Loucy (cell line): Measurements from ENCODE around the gene SLC38A10.

ENCODE experiments used
- H2AFZ ChIP-seq: fragments of 200-600 bp; sonication (generic); 2 replicates; pipeline ENCODE4 v1.6.0; 2016; ENCODE audit warnings: antibody characterized with exemption, mild to moderate bottlenecking, low read length, moderate library complexity
- H3F3A ChIP-seq: fragments of 200-600 bp; 2 replicates; pipeline ENCODE4 v1.6.0; 2016; ENCODE audit warnings: antibody characterized with exemption, low read depth, mild to moderate bottlenecking
- H3K27me3 ChIP-seq: fragments of 200-600 bp; sonication (generic); 2 replicates; pipeline ENCODE4 v1.6.1; 2014; ENCODE audit warnings: low read length, mild to moderate bottlenecking; ENCODE audit not compliant: insufficient read depth, poor library complexity, severe bottlenecking
- H3K36me3 ChIP-seq: fragments of 200-600 bp; sonication (generic); 2 replicates; pipeline ENCODE4 v1.6.1; 2016; ENCODE audit warnings: low read length; ENCODE audit not compliant: insufficient read depth
- H3K4me1 ChIP-seq: fragments of 200-600 bp; sonication (generic); 2 replicates; pipeline ENCODE4 v1.5.1; 2014; ENCODE audit warnings: low read length, mild to moderate bottlenecking; ENCODE audit not compliant: insufficient read depth, poor library complexity, severe bottlenecking
- H3K4me2 ChIP-seq: fragments of 200-600 bp; sonication (generic); 2 replicates; pipeline ENCODE4 v1.6.0; 2014; ENCODE audit warnings: antibody characterized with exemption, low read length, low read depth, mild to moderate bottlenecking; ENCODE audit not compliant: poor library complexity, severe bottlenecking
- H3K4me3 ChIP-seq: fragments of 200-600 bp; sonication (generic); 2 replicates; pipeline ENCODE4 v1.5.1; 2014; ENCODE audit warnings: low read length, mild to moderate bottlenecking, mixed read lengths; ENCODE audit not compliant: poor library complexity, severe bottlenecking
- H3K79me2 ChIP-seq: fragments of 200-600 bp; sonication (generic); 2 replicates; pipeline ENCODE4 v1.6.1; 2014; ENCODE audit warnings: low read length; ENCODE audit not compliant: insufficient read depth
- H3K9ac ChIP-seq: fragments of 200-600 bp; sonication (generic); 2 replicates; pipeline ENCODE4 v1.6.0; 2014; ENCODE audit warnings: mild to moderate bottlenecking, low read depth, low read length, moderate library complexity; ENCODE audit not compliant: poor library complexity, severe bottlenecking
- H3K9me2 ChIP-seq: fragments of 200-600 bp; sonication (generic); replicated peaks from 2 replicates; pipeline ENCODE4 v1.6.1; 2016; ENCODE audit warnings: low read depth, low read length, mixed read lengths
- H3K9me3 ChIP-seq: fragments of 200-600 bp; sonication (generic); 2 replicates; pipeline ENCODE4 v1.6.1; 2014; ENCODE audit warnings: mild to moderate bottlenecking, antibody characterized with exemption, low read length, low read depth; ENCODE audit not compliant: insufficient read depth
- H4K20me1 ChIP-seq: fragments of 200-600 bp; sonication (generic); 2 replicates; pipeline ENCODE4 v1.6.0; 2014; ENCODE audit warnings: antibody characterized with exemption, low read length, mild to moderate bottlenecking; ENCODE audit not compliant: insufficient read depth, poor library complexity, severe bottlenecking
- EZH2phosphoT487 ChIP-seq: fragments of 200-600 bp; IDR thresholded peaks from 2 replicates; pipeline ENCODE4 v1.6.1; 2018; ENCODE audit warnings: antibody characterized with exemption, mild to moderate bottlenecking, moderate library complexity, borderline replicate concordance
- TF ChIP-seq, protein P1 (sequence below): fragments of 200-600 bp; sonication (generic); conservative IDR thresholded peaks from 2 replicates; pipeline ENCODE4 v1.5.1; 2014; ENCODE audit warnings: mild to moderate bottlenecking, antibody characterized with exemption, low read length

SLC38A10 gene

GRCh38 chr17:81235822-81236740, 59.0 kb downstream of the SLC38A10 start:
- H4K20me1 ChIP-seq: peaks cover 11% of the 10 kb centered on the region
- H3F3A ChIP-seq: no peaks in the 10 kb centered on the region
- peaks cover 8% of the 10 kb centered on the region; the same call in 1 of the 2 replicates for H3K36me3 ChIP-seq
- H3K4me3 ChIP-seq: peak overlapping the region; percentile 9
- H3K79me2 ChIP-seq: peaks cover 51% of the 10 kb centered on the region
- peak overlapping the region; percentile 92 for H3K4me2 ChIP-seq
- no peak overlapping the region for H3K9ac ChIP-seq
- TF ChIP-seq EZH2phosphoT487: no peak
- TF ChIP-seq, protein P1, sequence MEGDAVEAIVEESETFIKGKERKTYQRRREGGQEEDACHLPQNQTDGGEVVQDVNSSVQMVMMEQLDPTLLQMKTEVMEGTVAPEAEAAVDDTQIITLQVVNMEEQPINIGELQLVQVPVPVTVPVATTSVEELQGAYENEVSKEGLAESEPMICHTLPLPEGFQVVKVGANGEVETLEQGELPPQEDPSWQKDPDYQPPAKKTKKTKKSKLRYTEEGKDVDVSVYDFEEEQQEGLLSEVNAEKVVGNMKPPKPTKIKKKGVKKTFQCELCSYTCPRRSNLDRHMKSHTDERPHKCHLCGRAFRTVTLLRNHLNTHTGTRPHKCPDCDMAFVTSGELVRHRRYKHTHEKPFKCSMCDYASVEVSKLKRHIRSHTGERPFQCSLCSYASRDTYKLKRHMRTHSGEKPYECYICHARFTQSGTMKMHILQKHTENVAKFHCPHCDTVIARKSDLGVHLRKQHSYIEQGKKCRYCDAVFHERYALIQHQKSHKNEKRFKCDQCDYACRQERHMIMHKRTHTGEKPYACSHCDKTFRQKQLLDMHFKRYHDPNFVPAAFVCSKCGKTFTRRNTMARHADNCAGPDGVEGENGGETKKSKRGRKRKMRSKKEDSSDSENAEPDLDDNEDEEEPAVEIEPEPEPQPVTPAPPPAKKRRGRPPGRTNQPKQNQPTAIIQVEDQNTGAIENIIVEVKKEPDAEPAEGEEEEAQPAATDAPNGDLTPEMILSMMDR: no peak
- no peaks in the 10 kb centered on the region for H3K27me3 ChIP-seq
- no peak overlapping the region for H2AFZ ChIP-seq
- no peaks in the 10 kb centered on the region for H3K9me2 ChIP-seq
- H3K4me1 ChIP-seq: peaks cover 31% of the 10 kb centered on the region
- H3K9me3 ChIP-seq: no peaks in the 10 kb centered on the region

GRCh38 chr17:81234940-81235821, 59.9 kb downstream of the SLC38A10 start:
- Histone ChIP-seq H3F3A (no peaks in the 10 kb centered on the region), H3K4me2 (no peak overlapping the region), H3K27me3 (no peaks in the 10 kb centered on the region), H3K9ac (no peak overlapping the region), H3K4me1 (peaks cover 22% of the 10 kb centered on the region), H3K79me2 (peaks cover 42% of the 10 kb centered on the region), H3K36me3 (peaks cover 12% of the 10 kb centered on the region; the same call in 1 of the 2 replicates), H2AFZ (no peak overlapping the region), H3K9me3 (no peaks in the 10 kb centered on the region), H4K20me1 (peaks cover 6% of the 10 kb centered on the region), H3K9me2 (no peaks in the 10 kb centered on the region), H3K4me3 (no peak overlapping the region)
- TF ChIP-seq, protein P1: no peak
- TF ChIP-seq EZH2phosphoT487: no peak

DNA sequence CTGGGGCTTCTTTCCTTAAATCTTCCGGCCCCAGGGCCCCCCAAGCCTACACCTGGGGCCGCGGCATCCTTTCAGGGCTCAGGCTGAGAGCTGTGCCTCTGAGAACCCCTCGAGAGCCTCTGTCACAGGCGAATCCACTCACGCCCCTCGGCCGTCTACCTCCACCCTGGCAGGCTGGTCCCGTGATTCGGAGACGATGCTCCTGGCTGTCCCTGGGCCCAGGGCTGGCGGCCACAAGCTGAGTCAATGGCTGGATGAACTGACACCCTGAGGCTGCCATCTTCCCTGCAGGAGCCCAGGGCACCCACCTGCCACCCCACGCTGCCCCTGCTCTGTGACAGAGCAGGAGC, 60.6 kb downstream of the SLC38A10 start:
- Histone ChIP-seq H3K9me3 (no peaks in the 10 kb centered on the region), H2AFZ (no peak overlapping the region), H3K27me3 (no peaks in the 10 kb centered on the region), H3K4me3 (no peak overlapping the region), H4K20me1 (peaks cover 6% of the 10 kb centered on the region), H3K79me2 (peaks cover 35% of the 10 kb centered on the region), H3K4me2 (no peak overlapping the region), H3K9ac (no peak overlapping the region), H3K36me3 (peaks cover 17% of the 10 kb centered on the region; the same call in 1 of the 2 replicates), H3K4me1 (peaks cover 18% of the 10 kb centered on the region), H3K9me2 (no peaks in the 10 kb centered on the region), H3F3A (no peaks in the 10 kb centered on the region)
- TF ChIP-seq, protein P1: no peak
- TF ChIP-seq EZH2phosphoT487: no peak
